Epithelial cell of proximal tubule (primary cell): ENCODE data around the gene PTPRD. TPM values are rescaled to one million over a fixed set of nuclear protein-coding genes. Genes with fewer than 3 reads are reported as not detected.
A peak's percentile ranks its signal among the peaks of the same experiment; 100 is the strongest.

ENCODE experiments used
- DNase-seq: peaks from one replicate; pipeline ENCODE4 v3.0.0-alpha.2; 2011; ENCODE audit warnings: low read depth
- H3K4me3 ChIP-seq: 2 replicates; pipeline ENCODE4 v1.5.1; 2011; ENCODE audit warnings: low read depth, mild to moderate bottlenecking, low read length
- CTCF ChIP-seq: conservative IDR thresholded peaks from 2 replicates; pipeline ENCODE4 v1.5.1; 2012; ENCODE audit warnings: low read depth, mild to moderate bottlenecking, low read length
- total RNA-seq: library from RNA; depleted of rRNA; stranded (reverse); fragments of >200 nt; gene quantifications from 2 replicates; pipeline ENCODE4 v1.2.3, GENCODE V29; 2015

The PTPRD gene
- total RNA-seq, 1 donor from 2014 or later = 3.2 TPM

- TF ChIP-seq CTCF = no peak
- H3K4me3 ChIP-seq = no peak overlapping the region
- DNase-seq = peak; percentile 42
Observed at GRCh38 chr9:8600914-8601680, 2011.7 kb downstream of the PTPRD start.

- TF ChIP-seq CTCF = no peak
- no peak overlapping the region for H3K4me3 ChIP-seq
- no peak for DNase-seq
Observed at GRCh38 chr9:8599937-8600336, 2012.9 kb downstream of the PTPRD start.

GRCh38 chr9:8589476-8589875 lies 2023.3 kb downstream of the PTPRD start:
- no peak for DNase-seq
- no peak for TF ChIP-seq CTCF
- H3K4me3 ChIP-seq = no peak overlapping the region

GRCh38 chr9:8585036-8585435 lies 2027.8 kb downstream of the PTPRD start:
- no peak for DNase-seq
- H3K4me3 ChIP-seq = no peak overlapping the region
- TF ChIP-seq CTCF = no peak

- no peak overlapping the region for H3K4me3 ChIP-seq
- no peak for DNase-seq
- TF ChIP-seq CTCF = no peak
Observed at GRCh38 chr9:8579661-8580060, 2033.1 kb downstream of the PTPRD start.

- DNase-seq = no peak
- no peak overlapping the region for H3K4me3 ChIP-seq
- no peak for TF ChIP-seq CTCF
Observed at GRCh38 chr9:8576741-8577140, 2036.1 kb downstream of the PTPRD start.

GRCh38 chr9:8574846-8575245 lies 2038.0 kb downstream of the PTPRD start:
- H3K4me3 ChIP-seq = no peak overlapping the region
- DNase-seq = no peak
- no peak for TF ChIP-seq CTCF
